Mononuclear cell (primary cell): ENCODE data around the gene VWA8. TPM values are rescaled to one million over a fixed set of nuclear protein-coding genes. Genes with fewer than 3 reads are reported as not detected.

Source experiments
- H3K27me3 ChIP-seq: 2 replicates; pipeline ENCODE4 v1.6.0; 2011; ENCODE audit warnings: low read length, control low read depth; ENCODE audit not compliant: insufficient read depth
- H3K4me1 ChIP-seq: 2 replicates; pipeline ENCODE4 v1.5.1; 2011; ENCODE audit warnings: mild to moderate bottlenecking, low read length, control low read depth; ENCODE audit not compliant: insufficient read depth
- H3K4me3 ChIP-seq: 2 replicates; pipeline ENCODE4 v1.5.1; 2011; ENCODE audit warnings: mild to moderate bottlenecking, low read length, moderate library complexity
- H3K9me3 ChIP-seq: 2 replicates; pipeline ENCODE4 v1.5.1; 2011; ENCODE audit warnings: low read depth, mild to moderate bottlenecking, control low read depth, low read length
- total RNA-seq: library from RNA; depleted of rRNA; stranded (reverse); fragments of >200 nt; gene quantifications from one replicate; pipeline ENCODE4 v1.2.3, GENCODE V29; 2012

Gene VWA8
- total RNA-seq, 1 donor = 18.6 TPM

- no peaks in the 10 kb centered on the region for H3K4me1 ChIP-seq
- no peaks in the 10 kb centered on the region for H3K27me3 ChIP-seq
- no peaks in the 10 kb centered on the region for H3K9me3 ChIP-seq
- no peak overlapping the region for H3K4me3 ChIP-seq
Observed at GRCh38 chr13:41606646-41607045, 354.3 kb downstream of the VWA8 start.

- Histone ChIP-seq H3K27me3 (no peaks in the 10 kb centered on the region), H3K4me3 (no peak overlapping the region), H3K4me1 (no peaks in the 10 kb centered on the region), H3K9me3 (no peaks in the 10 kb centered on the region)
Observed at GRCh38 chr13:41605319-41606285, 355.3 kb downstream of the VWA8 start.

DNA sequence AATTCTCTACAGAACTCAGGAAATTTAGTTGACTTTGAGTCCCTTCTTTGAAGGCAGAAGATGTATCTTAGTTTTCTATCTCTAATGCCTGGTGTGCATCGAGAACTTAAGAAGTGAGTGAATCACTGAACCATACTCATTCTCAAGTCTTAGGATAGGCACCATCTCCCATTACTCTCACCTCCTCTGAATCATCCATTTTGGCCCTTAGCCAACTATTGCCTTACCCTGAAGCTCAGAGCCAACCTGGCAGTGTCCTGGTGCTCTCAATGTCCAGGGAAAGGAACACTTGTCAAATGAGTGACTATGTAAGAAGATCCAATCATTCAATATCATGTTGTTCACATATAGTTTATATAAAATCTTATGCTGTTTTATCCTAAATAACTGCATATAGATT lies 357.0 kb downstream of the VWA8 start:
- Histone ChIP-seq H3K4me3 (no peak overlapping the region), H3K9me3 (no peaks in the 10 kb centered on the region), H3K4me1 (no peaks in the 10 kb centered on the region), H3K27me3 (no peaks in the 10 kb centered on the region)

GRCh38 chr13:41601718-41602445 lies 359.0 kb downstream of the VWA8 start:
- H3K27me3 ChIP-seq = no peaks in the 10 kb centered on the region
- H3K4me1 ChIP-seq = no peaks in the 10 kb centered on the region
- H3K9me3 ChIP-seq = no peaks in the 10 kb centered on the region
- no peak overlapping the region for H3K4me3 ChIP-seq

- Histone ChIP-seq H3K4me3 (no peak overlapping the region), H3K27me3 (no peaks in the 10 kb centered on the region), H3K9me3 (no peaks in the 10 kb centered on the region), H3K4me1 (no peaks in the 10 kb centered on the region)
Observed at GRCh38 chr13:41599619-41600018, 361.3 kb downstream of the VWA8 start.

DNA sequence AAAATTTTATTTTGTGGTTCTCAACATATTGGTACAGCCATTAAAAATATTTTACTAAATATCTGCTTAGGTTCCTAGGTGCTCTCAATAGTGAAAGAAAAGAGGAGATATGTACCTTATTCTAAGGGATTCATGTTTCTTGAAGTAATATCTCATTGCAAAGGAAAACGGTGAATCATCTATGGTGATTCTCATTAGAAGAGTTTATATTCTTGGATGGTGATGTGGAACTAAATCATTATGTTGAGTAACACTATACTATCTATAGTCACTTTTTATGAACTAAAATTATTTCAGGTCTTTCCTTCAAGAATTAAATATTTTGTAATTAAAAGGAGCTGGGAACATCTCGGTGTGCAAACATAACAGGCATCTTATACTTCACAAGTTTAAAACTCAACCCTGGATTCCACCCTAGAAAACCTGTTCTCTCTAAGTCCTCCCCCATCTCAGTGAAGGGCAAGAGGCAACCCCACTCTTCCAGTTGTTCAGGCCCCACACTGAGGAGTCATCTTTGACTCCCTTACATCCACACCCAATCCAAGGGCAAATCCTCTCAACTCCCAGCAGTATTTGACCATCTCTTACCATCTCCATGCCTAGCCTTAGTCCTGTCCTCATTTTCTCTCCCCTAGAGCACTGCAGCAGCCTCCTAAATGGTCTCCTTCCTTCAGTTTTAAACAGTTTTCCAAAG lies 363.4 kb downstream of the VWA8 start:
- Histone ChIP-seq H3K27me3 (no peaks in the 10 kb centered on the region), H3K4me3 (no peak overlapping the region), H3K9me3 (no peaks in the 10 kb centered on the region)

GRCh38 chr13:41596190-41596589 lies 364.7 kb downstream of the VWA8 start:
- Histone ChIP-seq H3K9me3 (no peaks in the 10 kb centered on the region), H3K27me3 (no peaks in the 10 kb centered on the region), H3K4me3 (no peak overlapping the region), H3K4me1 (no peaks in the 10 kb centered on the region)

More for the DNA sequence above, 363.4 kb downstream of the VWA8 start:
- H3K4me1 ChIP-seq = no peaks in the 10 kb centered on the region

- H3K4me1 ChIP-seq = no peaks in the 10 kb centered on the region
- no peak overlapping the region for H3K4me3 ChIP-seq
- H3K27me3 ChIP-seq = no peaks in the 10 kb centered on the region
- H3K9me3 ChIP-seq = no peaks in the 10 kb centered on the region
Observed at GRCh38 chr13:41595298-41595697, 365.6 kb downstream of the VWA8 start.

DNA sequence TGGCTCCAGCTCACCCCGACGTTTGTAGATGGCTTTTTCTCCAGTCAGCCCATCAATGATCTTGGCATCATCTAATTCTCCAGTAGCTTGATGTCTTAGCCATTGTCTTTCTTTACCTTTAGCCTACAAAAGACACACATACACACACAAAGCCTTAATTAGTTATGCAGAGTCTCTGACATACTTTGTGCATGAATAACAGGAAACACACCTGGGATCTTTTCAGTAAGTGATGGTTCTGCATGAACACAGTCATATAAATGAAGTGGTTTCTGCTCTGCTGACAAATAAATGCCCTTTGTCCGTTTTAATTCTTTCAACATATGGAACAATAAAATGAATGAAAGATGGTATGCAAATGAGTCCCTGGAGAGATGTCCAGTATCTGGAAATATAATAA lies 370.3 kb downstream of the VWA8 start:
- Histone ChIP-seq H3K27me3 (no peaks in the 10 kb centered on the region), H3K4me1 (peaks cover 6% of the 10 kb centered on the region), H3K4me3 (no peak overlapping the region), H3K9me3 (no peaks in the 10 kb centered on the region)

GRCh38 chr13:41590122-41590521 lies 370.8 kb downstream of the VWA8 start:
- Histone ChIP-seq H3K4me1 (peaks cover 8% of the 10 kb centered on the region), H3K4me3 (no peak overlapping the region), H3K27me3 (no peaks in the 10 kb centered on the region), H3K9me3 (no peaks in the 10 kb centered on the region)

GRCh38 chr13:41589434-41589833 lies 371.5 kb downstream of the VWA8 start:
- Histone ChIP-seq H3K4me1 (peaks cover 15% of the 10 kb centered on the region), H3K27me3 (no peaks in the 10 kb centered on the region), H3K9me3 (no peaks in the 10 kb centered on the region), H3K4me3 (no peak overlapping the region)

DNA sequence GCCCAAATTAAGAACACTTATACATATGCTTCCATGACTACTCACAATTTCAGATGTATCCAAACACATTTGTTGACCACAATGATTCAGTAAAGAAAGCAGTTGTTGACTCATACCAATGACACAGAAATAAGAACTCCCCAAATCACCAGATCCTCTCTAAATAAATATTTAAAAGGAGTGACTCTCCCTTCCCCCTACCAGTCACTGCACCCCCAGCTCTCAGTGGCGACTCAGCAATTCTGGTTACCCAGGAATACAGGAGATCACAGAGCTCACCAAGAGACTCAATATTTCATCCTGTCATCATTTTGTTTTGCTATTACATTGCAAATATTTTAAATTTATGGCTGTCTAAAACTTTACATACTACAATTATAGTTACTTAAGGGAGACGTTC lies 372.0 kb downstream of the VWA8 start:
- H3K4me3 ChIP-seq = no peak overlapping the region
- no peaks in the 10 kb centered on the region for H3K27me3 ChIP-seq
- H3K9me3 ChIP-seq = no peaks in the 10 kb centered on the region
- H3K4me1 ChIP-seq = peaks cover 18% of the 10 kb centered on the region

DNA sequence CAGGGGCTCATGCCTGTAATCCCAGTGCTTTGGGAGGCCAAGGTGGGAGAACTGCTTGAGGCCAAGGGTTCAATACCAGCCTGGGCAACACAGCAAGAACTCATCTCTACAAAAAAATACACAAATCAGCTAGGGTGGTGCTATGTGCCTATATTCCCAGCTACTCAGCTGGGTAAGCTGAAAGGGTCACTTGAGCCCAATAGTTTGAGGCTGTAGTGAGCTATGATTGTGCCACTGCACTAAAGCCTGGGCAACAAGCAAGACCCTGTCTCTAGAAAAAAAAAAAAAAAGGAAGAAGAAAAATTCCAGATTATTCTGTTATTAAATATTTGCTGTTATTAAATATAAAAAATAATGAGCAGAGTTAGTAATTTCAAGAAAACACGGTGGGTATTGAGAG lies 372.5 kb downstream of the VWA8 start:
- H3K4me3 ChIP-seq = no peak overlapping the region
- H3K27me3 ChIP-seq = no peaks in the 10 kb centered on the region
- H3K4me1 ChIP-seq = peaks cover 18% of the 10 kb centered on the region
- H3K9me3 ChIP-seq = no peaks in the 10 kb centered on the region

DNA sequence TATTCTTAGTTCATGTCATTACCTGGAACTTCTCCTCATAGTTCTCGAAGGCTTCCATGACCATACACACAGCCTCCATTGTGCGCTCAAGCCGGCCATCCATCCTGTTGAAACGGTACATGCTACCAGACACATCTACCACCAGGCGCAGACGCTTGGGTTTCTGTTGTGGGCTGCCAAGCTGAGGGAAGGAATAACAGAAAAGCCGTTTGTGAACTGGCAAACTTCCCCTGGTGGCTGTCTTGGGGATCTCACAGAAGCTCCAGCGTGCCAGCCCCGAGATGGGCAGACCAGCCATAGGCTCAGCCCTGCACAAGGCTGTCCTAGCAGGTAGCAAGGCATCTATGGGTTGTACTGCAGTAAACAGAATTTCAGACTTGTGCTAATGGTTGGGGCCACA lies 373.4 kb downstream of the VWA8 start:
- Histone ChIP-seq H3K9me3 (no peaks in the 10 kb centered on the region), H3K4me1 (peaks cover 18% of the 10 kb centered on the region), H3K4me3 (no peak overlapping the region), H3K27me3 (no peaks in the 10 kb centered on the region)

- no peaks in the 10 kb centered on the region for H3K27me3 ChIP-seq
- no peak overlapping the region for H3K4me3 ChIP-seq
- peaks cover 18% of the 10 kb centered on the region for H3K4me1 ChIP-seq
- H3K9me3 ChIP-seq = no peaks in the 10 kb centered on the region
Observed at GRCh38 chr13:41586216-41586615, 374.7 kb downstream of the VWA8 start.
